ENCODE measurements around the gene BATF3.

- TF ChIP-seq CTCF (conservative IDR thresholded peaks at IDR 0.05) = no peak
- no peak for TF ChIP-seq ZFX (IDR thresholded peaks at IDR 0.05)
Measured at GRCh38 chr1:212647004-212647403, 52.6 kb downstream of the BATF3 start.

Data from C4-2B (cell line).